ENCODE data around the gene UFD1.

DNA sequence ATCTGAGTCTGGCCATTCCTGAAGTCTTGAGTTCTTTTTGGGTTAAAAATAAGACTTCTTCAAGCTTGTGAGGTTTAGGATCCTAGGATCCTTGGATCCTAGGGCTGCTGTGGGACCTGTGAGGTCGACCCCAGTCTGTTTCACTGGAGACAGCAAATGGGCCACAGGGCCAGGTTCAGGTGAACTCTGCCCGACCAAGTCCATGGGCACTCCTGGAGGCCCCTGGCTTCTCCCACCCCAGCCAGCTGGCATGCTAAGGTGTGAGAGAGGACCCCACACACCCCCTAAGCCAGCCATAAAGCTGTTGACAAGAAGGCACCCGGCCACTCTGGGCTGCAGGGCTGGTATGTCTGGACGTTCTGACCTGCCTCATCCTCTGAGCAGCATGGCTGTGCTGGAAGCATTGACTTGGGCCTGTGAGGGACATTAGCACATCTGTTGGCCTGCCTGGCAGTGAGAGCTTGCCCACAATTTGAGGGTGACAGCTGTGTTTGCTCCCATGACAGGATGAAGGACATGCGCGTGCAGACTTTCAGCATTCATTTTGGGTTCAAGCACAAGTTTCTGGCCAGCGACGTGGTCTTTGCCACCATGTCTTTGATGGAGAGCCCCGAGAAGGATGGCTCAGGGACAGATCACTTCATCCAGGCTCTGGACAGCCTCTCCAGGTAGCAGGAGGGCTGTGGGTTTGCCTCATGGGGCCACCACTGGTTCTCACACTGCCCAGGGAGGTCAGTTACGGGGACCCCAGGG lies 29.2 kb upstream of the UFD1 start:
- no peak for TF ChIP-seq POLR2AphosphoS5 (IDR thresholded peaks at IDR 0.05; ENCODE audit: low read depth, low read length)
- TF ChIP-seq TAF1 (IDR thresholded peaks at IDR 0.05; ENCODE audit: borderline replicate concordance, insufficient read depth, low read length) = no peak
